CD4-positive, alpha-beta T cell (primary cell): ENCODE results near the gene TNIK. TPM values are rescaled to one million over a fixed set of nuclear protein-coding genes. Genes with fewer than 3 reads are reported as not detected.

ENCODE experiments used
- ATAC-seq: fragments of 200-7000 bp; cut with Tn5 transposase; one replicate; pipeline ENCODE4 v1.10.0; 2022; ENCODE audit warnings: mild to moderate bottlenecking; ENCODE audit not compliant: poor library complexity
- CTCF ChIA-PET: fragments of 350-600 bp; sonication (Branson Sonifier 250); formaldehyde crosslinking; loops from one replicate; lab custom pipeline; 2021; ENCODE audit warnings: antibody characterized with exemption, inconsistent platforms; lab: Charles Lee
- POLR2A ChIA-PET: fragments of 350-600 bp; sonication (Branson Sonifier 250); formaldehyde crosslinking; loops from one replicate; lab custom pipeline; 2021; ENCODE audit warnings: antibody characterized with exemption, inconsistent platforms; lab: Charles Lee
- DNase-seq, 14 experiments: peaks; one replicate each; pipeline ENCODE4 v3.0.0-alpha.2; 2013 to 2020; ENCODE audit warnings: mixed read lengths in 2 of 14
- H3K27ac ChIP-seq, 2 donors: one replicate each; pipeline versions ENCODE4 v1.5.1 to v1.7.0; 2013; ENCODE audit warnings: low read length in 2 of 2, low read depth in 1 of 2, mild to moderate bottlenecking in 1 of 2
- H3K27me3 ChIP-seq, 2 experiments: 1 replicate in 1 of 2; 2 replicates in 1 of 2; pipeline versions ENCODE4 v1.6.1 to v1.7.0; 2013; ENCODE audit warnings: low read length in 2 of 2, control low read depth in 1 of 2, mild to moderate bottlenecking in 1 of 2, moderate library complexity in 1 of 2; ENCODE audit not compliant: insufficient read depth in 2 of 2, control insufficient read depth in 1 of 2
- H3K36me3 ChIP-seq: one replicate; pipeline ENCODE4 v1.6.1; 2013; ENCODE audit warnings: low read length, control low read depth; ENCODE audit not compliant: insufficient read depth
- H3K4me1 ChIP-seq: one replicate; pipeline ENCODE4 v1.6.1; 2013; ENCODE audit warnings: low read length, control low read depth; ENCODE audit not compliant: insufficient read depth
- H3K4me3 ChIP-seq: one replicate; pipeline ENCODE4 v1.5.1; 2013; ENCODE audit warnings: mild to moderate bottlenecking, low read length, moderate library complexity
- H3K9me3 ChIP-seq, 2 experiments: 1 replicate in 1 of 2; 2 replicates in 1 of 2; pipeline versions ENCODE4 v1.6.1 to v1.7.0; 2013; ENCODE audit warnings: low read length in 2 of 2, mild to moderate bottlenecking in 2 of 2, control low read depth in 1 of 2, moderate library complexity in 1 of 2; ENCODE audit not compliant: control insufficient read depth in 1 of 2, insufficient read depth in 1 of 2
- H3K27ac Mint-ChIP-seq: one replicate; pipeline ENCODE4 v1.8.0; 2020; ENCODE audit warnings: mixed read lengths
- H3K27me3 Mint-ChIP-seq: one replicate; pipeline ENCODE4 v1.8.0; 2021; ENCODE audit warnings: mixed read lengths
- H3K36me3 Mint-ChIP-seq: one replicate; pipeline ENCODE4 v1.8.0; 2021; ENCODE audit warnings: low read depth, mixed read lengths
- H3K4me1 Mint-ChIP-seq: one replicate; pipeline ENCODE4 v1.8.0; 2021; ENCODE audit warnings: low read depth, mixed read lengths
- H3K4me3 Mint-ChIP-seq: one replicate; pipeline ENCODE4 v1.8.0; 2020; ENCODE audit warnings: mild to moderate bottlenecking, mixed read lengths
- H3K9me3 Mint-ChIP-seq: one replicate; pipeline ENCODE4 v1.8.0; 2020; ENCODE audit warnings: mixed read lengths
- intact Hi-C, 2 experiments: fragments of 100-400 bp; cut with DNase I in 1 of 2; cut with micrococcal nuclease in 1 of 2; formaldehyde crosslinking; loops; one replicate each; pipeline versions ENCODE4 v1.15.1 to v1.9.0; 2023 to 2025; cut with DNase I, micrococcal nuclease
- total RNA-seq, 174 experiments: library from RNA in 2 of 174; stranded (reverse) in 2 of 174; gene quantifications; one replicate each; pipeline ENCODE4 v1.2.3 and lab custom pipeline; 2021 to 2026
- TF ChIP-seq, protein P1 (sequence below): fragments of 200-600 bp; IDR thresholded peaks from one replicate; pipeline ENCODE4 v1.8.0; 2022; ENCODE audit warnings: antibody characterized with exemption, mild to moderate bottlenecking

TNIK gene
- total RNA-seq, 2 experiments from 2014 or later: 71.0 to 78.3 TPM

DNA sequence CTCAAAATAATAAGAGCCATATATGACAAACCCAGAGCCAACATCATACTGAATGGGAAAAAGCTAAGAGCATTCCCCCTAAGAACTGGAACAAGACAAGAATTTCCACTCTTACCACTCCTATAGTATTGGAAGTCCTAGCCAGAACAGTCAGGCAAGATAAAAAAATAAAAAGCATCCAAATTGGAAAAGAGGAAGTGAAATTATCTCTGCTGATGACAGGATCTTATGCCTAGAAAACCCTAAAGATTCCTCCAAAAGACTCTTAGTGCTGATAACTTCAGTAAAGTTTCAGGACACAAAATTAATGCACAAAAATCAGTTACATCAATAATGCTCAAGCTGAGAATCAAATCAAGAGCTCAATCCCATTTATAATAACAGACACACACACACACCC, 387.8 kb downstream of the TNIK start:
- POLR2A ChIA-PET: no interaction called here
- Histone ChIP-seq H3K9me3 (no peaks in the 10 kb centered on the region), H3K36me3 (peaks cover 85% of the 10 kb centered on the region), H3K27me3 (no peaks in the 10 kb centered on the region), H3K4me3 (no peak overlapping the region), H3K4me1 (no peaks in the 10 kb centered on the region), H3K27ac (no peak overlapping the region)
- Mint-ChIP-seq H3K9me3 (no peaks in the 10 kb centered on the region), H3K4me1 (no peaks in the 10 kb centered on the region), H3K4me3 (no peak overlapping the region), H3K27me3 (no peaks in the 10 kb centered on the region), H3K36me3 (peaks cover 94% of the 10 kb centered on the region), H3K27ac (no peak overlapping the region)
- CTCF ChIA-PET: no interaction called here
- no peak for DNase-seq
- ATAC-seq: no peak
- TF ChIP-seq, protein P1, sequence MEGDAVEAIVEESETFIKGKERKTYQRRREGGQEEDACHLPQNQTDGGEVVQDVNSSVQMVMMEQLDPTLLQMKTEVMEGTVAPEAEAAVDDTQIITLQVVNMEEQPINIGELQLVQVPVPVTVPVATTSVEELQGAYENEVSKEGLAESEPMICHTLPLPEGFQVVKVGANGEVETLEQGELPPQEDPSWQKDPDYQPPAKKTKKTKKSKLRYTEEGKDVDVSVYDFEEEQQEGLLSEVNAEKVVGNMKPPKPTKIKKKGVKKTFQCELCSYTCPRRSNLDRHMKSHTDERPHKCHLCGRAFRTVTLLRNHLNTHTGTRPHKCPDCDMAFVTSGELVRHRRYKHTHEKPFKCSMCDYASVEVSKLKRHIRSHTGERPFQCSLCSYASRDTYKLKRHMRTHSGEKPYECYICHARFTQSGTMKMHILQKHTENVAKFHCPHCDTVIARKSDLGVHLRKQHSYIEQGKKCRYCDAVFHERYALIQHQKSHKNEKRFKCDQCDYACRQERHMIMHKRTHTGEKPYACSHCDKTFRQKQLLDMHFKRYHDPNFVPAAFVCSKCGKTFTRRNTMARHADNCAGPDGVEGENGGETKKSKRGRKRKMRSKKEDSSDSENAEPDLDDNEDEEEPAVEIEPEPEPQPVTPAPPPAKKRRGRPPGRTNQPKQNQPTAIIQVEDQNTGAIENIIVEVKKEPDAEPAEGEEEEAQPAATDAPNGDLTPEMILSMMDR: no peak
- intact Hi-C loops: no loop called here

DNA sequence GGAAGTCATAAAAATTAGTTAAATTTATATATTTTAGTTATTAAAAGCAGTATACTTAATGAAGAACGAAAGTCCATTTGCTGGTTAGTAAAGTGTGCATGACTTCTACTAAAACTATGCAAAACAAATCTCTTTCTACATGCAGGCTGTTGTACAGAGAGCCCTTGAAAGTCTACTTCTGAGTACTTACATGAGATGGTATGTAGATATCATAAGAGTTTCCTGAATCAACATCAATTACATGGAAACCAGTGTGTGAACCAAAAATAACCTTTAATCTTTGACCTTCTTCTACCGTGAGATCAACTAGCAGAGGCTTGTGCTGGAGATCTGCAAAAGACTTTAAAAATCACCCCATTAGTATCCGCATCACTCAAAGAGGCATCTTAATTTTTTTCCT, 391.5 kb downstream of the TNIK start:
- no peaks in the 10 kb centered on the region for H3K4me1 Mint-ChIP-seq
- CTCF ChIA-PET: no interaction called here
- H3K27ac Mint-ChIP-seq: no peak overlapping the region
- peaks cover 99% of the 10 kb centered on the region for H3K36me3 Mint-ChIP-seq
- H3K9me3 Mint-ChIP-seq: no peaks in the 10 kb centered on the region
- Histone ChIP-seq H3K27ac (no peak overlapping the region), H3K27me3 (no peaks in the 10 kb centered on the region), H3K36me3 (peaks cover 84% of the 10 kb centered on the region), H3K4me1 (no peaks in the 10 kb centered on the region), H3K9me3 (no peaks in the 10 kb centered on the region), H3K4me3 (no peak overlapping the region)
- ATAC-seq (no peak), DNase-seq (no peak)
- H3K4me3 Mint-ChIP-seq: no peak overlapping the region
- POLR2A ChIA-PET: no interaction called here
- TF ChIP-seq, protein P1: no peak
- intact Hi-C loops: no loop called here
- H3K27me3 Mint-ChIP-seq: no peaks in the 10 kb centered on the region

DNA sequence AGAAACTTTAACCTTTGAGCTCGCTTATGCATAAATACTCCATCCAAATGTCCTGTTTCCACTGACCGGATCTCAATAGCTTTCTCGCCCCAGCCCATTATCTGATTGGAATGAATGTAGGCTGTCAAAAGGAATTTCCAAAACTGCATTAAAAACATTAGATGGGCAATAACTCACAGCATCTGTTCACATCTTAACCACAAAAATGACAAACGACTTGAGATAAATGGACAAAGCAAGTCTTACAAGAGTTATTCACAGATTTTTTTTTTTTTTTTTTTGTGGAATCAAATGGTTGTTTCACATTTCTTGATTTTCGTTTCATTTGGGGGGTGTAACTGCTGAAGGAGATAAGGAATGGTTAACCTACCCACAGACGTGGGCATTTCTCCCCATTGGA, 394.0 kb downstream of the TNIK start:
- peaks cover 100% of the 10 kb centered on the region for H3K36me3 Mint-ChIP-seq
- no peaks in the 10 kb centered on the region for H3K4me1 Mint-ChIP-seq
- DNase-seq (no peak), ATAC-seq (no peak)
- Histone ChIP-seq H3K27me3 (no peaks in the 10 kb centered on the region), H3K27ac (no peak overlapping the region), H3K9me3 (no peaks in the 10 kb centered on the region), H3K36me3 (peaks cover 73% of the 10 kb centered on the region), H3K4me3 (no peak overlapping the region), H3K4me1 (no peaks in the 10 kb centered on the region)
- ChIA-PET CTCF (no interaction called here), POLR2A (interaction anchor here (0.6 kb wide), 1 partner anchor 9 kb away, joined by 3 read pairs; no protein-coding TSS in a partner anchor)
- no peak overlapping the region for H3K27ac Mint-ChIP-seq
- TF ChIP-seq, protein P1: no peak
- H3K27me3 Mint-ChIP-seq: no peaks in the 10 kb centered on the region
- no peak overlapping the region for H3K4me3 Mint-ChIP-seq
- intact Hi-C loops: no loop called here
- no peaks in the 10 kb centered on the region for H3K9me3 Mint-ChIP-seq
